Inferior parietal cortex (tissue), 1 donor: ENCODE data around the gene DNAJB4.

Source experiments
- DNase-seq: peaks from one replicate; pipeline ENCODE4 v3.0.0-alpha.2; 2016; ENCODE audit errors: extremely low spot score

DNAJB4 gene

GRCh38 chr1:78038071-78038470 is 33.3 kb downstream of the DNAJB4 start:
- DNase-seq: no peak

DNA sequence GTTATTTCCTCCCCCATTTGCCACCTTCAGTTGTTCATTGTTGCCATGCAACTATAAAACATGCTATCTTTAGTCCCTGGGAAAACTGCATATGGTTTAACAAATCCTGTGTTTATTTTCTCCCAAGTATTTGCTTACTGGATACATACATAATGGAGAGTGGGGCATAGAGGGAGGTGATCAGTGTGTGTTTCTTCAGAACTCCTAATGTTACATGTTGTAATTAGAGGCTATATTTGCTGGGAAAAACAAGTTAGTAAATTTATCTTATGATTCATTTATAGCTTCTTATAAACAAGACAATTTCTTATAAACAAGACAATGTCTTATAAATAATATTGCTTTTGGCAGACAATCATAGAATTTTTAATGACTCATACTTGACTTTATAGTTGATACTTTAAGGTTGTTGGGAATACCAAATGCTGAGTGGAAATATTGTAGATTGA is 33.8 kb downstream of the DNAJB4 start:
- DNase-seq: no peak

- no peak for DNase-seq
Measured at GRCh38 chr1:78040484-78041089, 35.8 kb downstream of the DNAJB4 start.

- no peak for DNase-seq
Measured at GRCh38 chr1:78043436-78043835, 38.7 kb downstream of the DNAJB4 start.

DNA sequence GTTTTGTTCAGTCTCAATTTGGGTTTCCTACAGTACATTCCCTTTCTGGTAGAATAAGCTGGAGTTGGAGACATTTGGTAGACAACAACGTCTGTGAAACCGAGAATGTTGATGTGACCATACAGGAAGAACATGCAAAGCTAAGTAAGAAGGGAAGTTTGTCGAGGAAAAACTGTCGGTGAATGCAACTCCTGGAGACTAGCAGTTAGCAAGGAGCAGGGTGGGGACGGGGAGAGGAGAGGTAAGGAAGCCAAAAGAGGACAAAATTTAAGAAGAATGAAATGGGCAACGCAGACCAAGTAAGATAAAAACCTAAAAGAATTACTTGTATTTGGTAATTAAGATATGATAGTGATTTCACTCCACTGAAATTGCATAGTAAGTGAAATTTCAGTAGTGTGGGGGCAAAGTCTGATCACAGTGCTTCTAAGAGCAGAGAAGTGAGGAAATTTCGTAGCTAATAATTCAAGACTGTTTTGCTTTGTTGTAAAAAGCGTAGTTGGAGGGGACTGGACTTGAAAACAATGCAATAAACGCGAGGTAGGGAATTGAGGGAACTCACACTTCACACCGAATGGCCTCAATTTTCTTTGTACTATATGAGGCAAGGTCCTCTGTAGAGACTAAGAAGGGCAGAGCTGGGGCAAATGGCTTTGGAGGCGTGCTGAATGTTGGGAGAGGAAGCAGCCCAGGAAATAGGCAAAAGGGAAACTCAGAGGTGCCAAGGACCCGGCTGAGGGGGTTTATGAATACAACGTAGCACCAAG is 40.2 kb downstream of the DNAJB4 start:
- no peak for DNase-seq

GRCh38 chr1:78045563-78045925 is 40.8 kb downstream of the DNAJB4 start:
- DNase-seq: no peak

DNA sequence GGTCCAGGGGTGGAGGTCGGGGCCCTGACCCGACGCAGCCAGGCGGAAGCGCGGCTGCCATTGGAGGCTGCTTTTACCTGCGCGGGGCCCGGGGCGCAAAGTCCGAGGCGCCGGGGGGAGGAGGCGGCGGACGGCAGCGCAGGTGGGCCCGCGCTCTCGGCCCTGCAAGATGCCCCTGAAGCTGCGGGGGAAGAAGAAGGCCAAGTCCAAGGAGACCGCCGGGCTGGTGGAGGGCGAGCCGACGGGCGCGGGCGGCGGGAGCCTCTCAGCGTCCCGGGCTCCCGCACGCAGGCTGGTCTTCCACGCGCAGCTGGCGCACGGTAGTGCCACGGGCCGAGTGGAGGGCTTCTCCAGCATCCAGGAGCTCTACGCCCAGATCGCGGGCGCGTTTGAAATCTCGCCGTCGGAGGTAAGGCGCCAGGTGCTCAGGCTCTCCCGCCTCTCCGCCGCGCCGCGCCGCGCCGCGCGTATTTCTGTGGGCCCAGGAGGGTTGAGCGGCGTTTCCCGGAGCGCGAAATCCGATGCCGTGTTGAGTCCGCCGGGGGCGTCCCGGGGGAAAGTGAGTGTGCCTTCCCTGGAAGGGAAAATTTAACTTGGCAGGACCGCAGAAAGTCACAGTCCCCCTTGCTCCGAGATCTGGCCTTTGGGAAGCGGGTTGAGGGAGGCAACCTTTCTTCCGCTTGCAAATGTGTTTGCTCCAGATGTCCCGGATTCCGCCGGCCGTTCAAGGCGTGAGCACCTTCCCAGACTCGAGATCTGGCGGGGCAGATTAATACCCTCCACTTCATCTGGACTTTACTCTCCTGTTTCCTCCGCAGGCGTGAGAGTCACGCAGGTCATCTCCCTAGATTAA is 41.4 kb downstream of the DNAJB4 start, which contains the start of gene GIPC2:
Gene GIPC2, plus strand, starts transcription at position 41 of the 853 bp plus-strand sequence. Its CDS starts 129 bp downstream, at position 170.
- DNase-seq: no peak

DNA sequence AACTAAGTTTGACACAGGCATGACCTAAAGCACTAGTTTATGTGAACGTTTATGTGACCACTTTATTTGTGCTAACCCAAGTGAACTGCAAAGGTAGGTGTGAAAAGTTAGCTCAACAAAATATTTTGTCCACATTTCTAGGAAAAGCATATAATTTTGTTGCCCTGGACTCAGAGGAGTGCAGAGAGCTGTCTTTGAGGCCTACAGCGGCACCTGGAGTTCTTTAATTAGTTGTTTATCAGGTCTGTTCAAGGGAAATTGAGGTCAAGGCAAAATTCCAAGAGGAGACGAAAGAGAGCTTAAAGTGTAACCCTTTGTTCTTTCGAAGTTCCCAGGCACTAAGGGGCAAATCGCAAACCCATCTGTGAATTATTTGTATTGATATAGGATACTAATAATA is 42.4 kb downstream of the DNAJB4 start:
- no peak for DNase-seq

GRCh38 chr1:78047631-78048030 is 42.9 kb downstream of the DNAJB4 start:
- DNase-seq: no peak

GRCh38 chr1:78048446-78048845 is 43.7 kb downstream of the DNAJB4 start:
- no peak for DNase-seq

DNA sequence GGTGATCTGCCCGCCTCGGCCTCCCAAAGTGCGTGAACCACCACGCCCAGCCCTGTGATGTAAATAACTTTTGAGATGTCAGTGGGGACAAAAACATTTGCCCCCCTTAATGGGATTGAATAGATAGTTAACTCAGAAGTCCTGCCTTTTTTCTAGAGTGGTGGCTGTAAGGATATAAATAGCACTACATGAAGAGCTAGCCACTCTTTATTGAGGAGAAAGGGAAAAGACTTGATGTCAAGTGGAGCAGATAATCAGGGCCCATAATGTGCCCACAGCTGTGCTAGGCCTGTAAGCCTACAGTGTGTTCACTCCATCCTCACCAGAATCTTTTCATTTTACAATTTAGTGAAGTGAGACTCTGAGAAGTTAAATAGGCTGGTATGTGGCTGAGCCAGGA is 44.7 kb downstream of the DNAJB4 start:
- no peak for DNase-seq

DNA sequence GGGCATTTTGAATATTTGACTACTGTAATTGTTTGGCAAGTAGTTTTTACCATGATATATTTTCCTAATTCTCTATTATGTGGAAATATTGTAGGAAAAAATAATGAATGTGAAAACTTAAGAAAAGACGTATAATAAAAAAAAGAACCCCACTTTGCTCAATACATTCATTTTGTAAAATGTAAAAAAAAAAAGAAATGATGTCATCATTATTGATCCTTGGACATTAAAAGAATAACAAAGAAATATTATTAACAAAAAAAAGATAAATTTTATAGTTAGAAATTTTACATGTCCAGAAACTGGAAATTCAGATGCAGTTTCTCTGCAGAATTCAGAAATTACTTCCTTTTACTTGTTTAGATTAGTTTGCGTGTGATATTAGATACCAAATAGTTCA is 46.3 kb downstream of the DNAJB4 start:
- DNase-seq: no peak

DNA sequence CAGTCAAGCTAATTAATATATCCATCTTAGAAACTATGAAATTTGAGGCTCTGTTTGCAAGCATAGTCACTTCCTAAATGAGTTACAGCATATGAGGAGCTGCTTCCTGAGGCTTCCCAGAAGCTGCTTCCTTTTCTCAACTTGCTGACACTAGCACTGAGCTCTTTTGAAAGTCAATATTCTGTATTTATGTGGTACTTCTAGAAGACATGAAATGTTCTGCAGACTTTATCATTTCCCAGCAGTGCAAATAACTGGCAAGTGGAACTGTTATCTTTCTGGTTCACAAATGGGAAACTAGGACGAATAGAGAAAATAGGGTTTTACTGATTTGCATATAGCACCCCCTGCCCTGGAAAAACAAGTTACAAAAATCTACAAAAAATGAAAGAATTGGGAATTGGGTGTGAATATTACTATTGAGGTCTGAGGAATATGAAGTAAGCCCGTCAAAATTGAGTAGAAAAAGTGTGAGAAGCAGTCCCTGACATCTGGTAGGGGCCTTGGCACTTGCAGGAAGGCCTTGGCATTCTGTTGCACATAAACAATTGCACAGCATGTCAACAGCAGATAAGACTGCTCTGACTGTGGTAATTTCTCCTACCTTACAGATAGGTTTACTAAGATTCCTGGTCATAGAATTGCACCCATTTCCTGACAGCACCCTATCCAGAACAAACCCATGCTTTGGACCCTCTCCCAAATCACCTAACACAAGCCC is 48.1 kb downstream of the DNAJB4 start:
- DNase-seq: no peak

- DNase-seq: no peak
Measured at GRCh38 chr1:78053498-78053897, 48.8 kb downstream of the DNAJB4 start.

DNA sequence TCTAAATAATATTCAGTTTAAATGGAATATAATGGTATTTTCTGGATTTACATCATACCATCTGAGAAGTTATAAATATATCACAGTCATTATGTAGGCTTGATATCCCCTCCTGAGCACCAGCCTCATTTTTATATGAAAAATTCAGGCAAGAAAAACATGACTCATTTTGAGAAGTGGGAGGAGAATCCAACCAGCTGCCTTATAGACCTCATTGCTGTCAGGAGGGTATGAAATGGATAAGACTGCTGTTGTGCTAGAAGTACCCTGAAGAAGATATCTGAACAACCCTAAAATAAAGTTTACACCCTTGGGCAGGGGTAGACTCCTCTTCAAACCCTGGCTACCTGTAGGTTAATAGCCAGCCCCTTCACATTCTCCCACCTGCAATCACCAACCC is 49.8 kb downstream of the DNAJB4 start:
- DNase-seq: no peak

GRCh38 chr1:78054972-78055371 is 50.2 kb downstream of the DNAJB4 start:
- DNase-seq: no peak

DNA sequence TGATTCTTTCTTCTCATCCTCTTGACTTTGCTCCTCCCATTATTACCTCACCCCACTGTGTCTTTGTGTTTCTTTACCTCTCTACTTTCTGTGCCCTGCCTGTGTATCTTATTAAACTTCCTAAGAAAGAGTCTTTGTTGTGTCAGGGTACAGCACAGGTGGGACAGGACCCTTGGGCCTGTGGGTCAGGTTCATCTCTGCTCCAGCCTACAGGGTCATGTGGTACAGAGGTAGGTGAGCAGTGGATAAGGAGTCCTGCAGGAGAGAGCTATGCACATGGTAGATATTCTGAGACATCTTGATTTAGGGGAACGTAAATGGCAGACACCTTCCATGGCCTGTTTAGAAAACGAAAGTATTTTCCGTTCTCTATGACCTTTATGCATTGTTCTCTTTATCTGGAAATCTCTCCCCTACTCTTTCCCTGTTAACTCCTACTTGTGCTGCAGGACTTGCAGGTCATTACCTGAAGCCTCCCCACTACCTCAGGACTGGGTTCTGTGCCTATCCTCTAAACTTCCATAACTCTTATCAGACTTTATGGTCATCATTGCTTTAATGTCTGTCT is 50.9 kb downstream of the DNAJB4 start:
- DNase-seq: no peak

DNA sequence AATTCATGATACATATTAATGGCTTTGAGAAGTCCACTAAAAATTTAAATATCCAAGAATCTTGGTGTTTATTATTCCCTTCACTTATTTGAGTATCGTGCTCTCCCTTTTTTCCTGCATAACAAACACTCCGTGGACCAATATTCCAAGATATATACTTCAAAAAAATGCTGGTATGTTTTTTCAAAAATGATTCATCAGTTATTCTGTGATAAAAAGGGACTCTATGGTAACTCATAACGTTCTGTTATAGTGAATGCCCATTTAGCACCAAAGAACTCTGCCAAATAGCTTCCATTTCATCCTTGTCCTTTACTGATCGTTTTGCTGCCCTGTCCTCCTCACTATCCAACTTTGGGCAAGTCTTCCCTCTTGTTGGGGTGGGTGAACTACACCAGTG is 53.9 kb downstream of the DNAJB4 start:
- no peak for DNase-seq

GRCh38 chr1:78060857-78061563 is 56.3 kb downstream of the DNAJB4 start:
- DNase-seq: no peak

DNA sequence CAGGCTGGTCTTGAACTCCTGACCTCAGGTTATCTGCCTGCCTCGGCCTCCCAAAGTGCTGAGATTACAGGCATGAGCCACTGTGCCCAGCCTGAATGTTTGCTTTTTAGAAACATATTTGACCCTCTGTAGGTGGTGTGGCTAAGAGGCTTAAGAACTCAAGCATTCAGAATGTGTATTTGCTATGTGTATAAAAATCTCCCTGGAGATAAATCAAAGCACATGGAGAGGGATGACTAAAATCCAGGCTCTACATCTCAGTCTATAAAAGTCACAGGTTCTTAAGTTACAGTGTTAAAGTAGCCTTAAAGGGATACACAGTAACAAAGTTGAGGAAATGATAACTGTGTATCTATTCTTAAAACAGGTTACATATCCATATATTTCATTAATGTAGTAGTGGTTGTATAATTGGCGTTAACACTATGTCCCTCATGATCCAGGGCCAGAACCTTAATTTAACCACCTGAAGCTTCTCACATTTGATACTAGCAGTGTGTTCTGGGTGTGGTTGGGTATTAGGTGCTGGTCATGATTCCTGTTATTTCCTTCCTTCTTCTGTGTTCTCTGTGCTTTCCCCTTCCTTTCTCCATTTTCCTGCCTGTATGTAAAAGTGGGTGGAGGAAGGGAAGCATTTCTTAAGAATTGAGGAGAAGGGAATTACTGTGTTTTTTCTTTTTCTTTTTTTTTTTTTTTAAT is 57.2 kb downstream of the DNAJB4 start:
- DNase-seq: no peak
